Uterus (tissue), 4 donors: ENCODE data around the gene ZNF516. TPM values are rescaled to one million over a fixed set of nuclear protein-coding genes. Genes with fewer than 3 reads are reported as not detected.

Source experiments
- DNase-seq, 2 donors: peaks; one replicate each; pipeline ENCODE4 v3.0.0-alpha.2; 2019 to 2020
- H3K27ac ChIP-seq, 2 donors: fragments of 200-600 bp; sonication (generic); 1 replicate in 1 of 2; 2 replicates in 1 of 2; pipeline ENCODE4 v1.5.1; 2016 to 2018
- H3K27me3 ChIP-seq, 2 donors: fragments of 200-600 bp; sonication (generic); one replicate each; pipeline ENCODE4 v1.5.1; 2018 to 2019; ENCODE audit warnings: control low read depth in 1 of 2
- H3K36me3 ChIP-seq, 2 donors: fragments of 200-600 bp; sonication (generic); one replicate each; pipeline ENCODE4 v1.5.1; 2019; ENCODE audit warnings: control low read depth in 1 of 2
- H3K4me1 ChIP-seq, 2 donors: fragments of 200-600 bp; sonication (generic); one replicate each; pipeline ENCODE4 v1.5.1; 2018 to 2019; ENCODE audit warnings: control low read depth in 1 of 2
- H3K4me3 ChIP-seq, 2 donors: fragments of 200-600 bp; sonication (generic); 1 replicate in 1 of 2; 2 replicates in 1 of 2; pipeline ENCODE4 v1.5.1; 2018 to 2019; ENCODE audit warnings: mild to moderate bottlenecking in 1 of 2
- H3K9me3 ChIP-seq, 2 donors: fragments of 200-600 bp; sonication (generic); one replicate each; pipeline ENCODE4 v1.5.1; 2019; ENCODE audit warnings: control low read depth in 1 of 2
- POLR2A ChIP-seq, 2 donors: fragments of 450-650 bp; IDR thresholded peaks; one replicate each; pipeline ENCODE4 v1.6.1; 2016; ENCODE audit warnings: antibody characterized with exemption in 2 of 2, mild to moderate bottlenecking in 1 of 2, moderate library complexity in 1 of 2
- intact Hi-C: fragments of 100-400 bp; cut with DNase I; formaldehyde crosslinking; loops from one replicate; pipeline ENCODE4 v1.15.1; 2023; ENCODE audit warnings: low total_unique reads
- total RNA-seq, 4 donors: library from RNA; depleted of rRNA in 3 of 4; stranded (reverse); fragments of >200 nt in 3 of 4; gene quantifications; one replicate each; pipeline versions ENCODE4 v1.1.0 to v1.2.4, GENCODE V29; 2014 to 2023
- TF ChIP-seq, protein P1 (sequence below), 4 experiments: fragments of 200-600 bp in 2 of 4; fragments of 450-650 bp in 2 of 4; sonication (generic) in 2 of 4; IDR thresholded peaks; one replicate each; pipeline ENCODE4 v1.5.1; 2016 to 2019; ENCODE audit warnings: antibody characterized with exemption in 4 of 4, mild to moderate bottlenecking in 2 of 4, moderate library complexity in 1 of 4
- donor health status: DM: yes; HTN: yes; CAD: no.

Gene ZNF516
- total RNA-seq, 4 donors from 2014 or later = 29.4 to 177 (median 65.7) TPM

DNA sequence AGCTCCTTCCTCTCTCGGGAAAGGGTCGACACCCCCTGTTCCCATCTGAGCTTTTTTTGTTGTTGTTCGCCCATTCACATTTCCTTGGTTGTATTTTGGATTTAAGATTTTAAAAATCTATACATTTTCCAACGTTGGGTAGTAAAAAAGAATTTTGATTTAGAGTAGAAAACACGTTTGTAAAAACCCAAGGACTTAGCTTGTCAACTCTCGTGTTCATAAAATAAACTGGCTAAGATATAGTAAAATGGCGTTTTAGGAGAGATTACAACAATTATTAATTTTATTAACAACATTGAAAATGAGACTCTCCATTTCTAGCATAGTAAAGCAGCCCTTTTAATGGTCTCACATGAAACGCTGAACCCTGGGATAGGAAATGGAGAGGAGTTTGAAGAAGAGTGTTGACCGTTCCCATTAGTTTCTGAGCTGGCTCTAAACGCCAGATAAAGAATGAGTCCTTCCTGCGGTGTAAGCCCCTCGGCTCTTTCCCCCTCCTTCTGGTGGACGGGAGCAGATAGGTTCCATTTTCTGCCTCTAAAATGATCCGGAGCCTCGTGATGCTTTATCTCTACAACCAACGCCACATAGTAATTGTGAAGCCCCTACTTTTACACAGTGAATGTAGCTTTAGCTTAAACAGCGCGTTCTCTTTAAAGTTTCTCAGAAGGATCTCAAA lies 24.0 kb upstream of the ZNF516 start:
- Histone ChIP-seq H3K36me3 (no peaks in the 10 kb centered on the region), H3K9me3 (no peaks in the 10 kb centered on the region), H3K4me1 (peaks cover 0 to 3% of the 10 kb centered on the region in 2 donors), H3K27ac (peak overlapping the region; percentile 86 to 97), H3K27me3 (no peaks in the 10 kb centered on the region), H3K4me3 (peak overlapping the region; percentile 26 to 31)
- TF ChIP-seq, protein P1, sequence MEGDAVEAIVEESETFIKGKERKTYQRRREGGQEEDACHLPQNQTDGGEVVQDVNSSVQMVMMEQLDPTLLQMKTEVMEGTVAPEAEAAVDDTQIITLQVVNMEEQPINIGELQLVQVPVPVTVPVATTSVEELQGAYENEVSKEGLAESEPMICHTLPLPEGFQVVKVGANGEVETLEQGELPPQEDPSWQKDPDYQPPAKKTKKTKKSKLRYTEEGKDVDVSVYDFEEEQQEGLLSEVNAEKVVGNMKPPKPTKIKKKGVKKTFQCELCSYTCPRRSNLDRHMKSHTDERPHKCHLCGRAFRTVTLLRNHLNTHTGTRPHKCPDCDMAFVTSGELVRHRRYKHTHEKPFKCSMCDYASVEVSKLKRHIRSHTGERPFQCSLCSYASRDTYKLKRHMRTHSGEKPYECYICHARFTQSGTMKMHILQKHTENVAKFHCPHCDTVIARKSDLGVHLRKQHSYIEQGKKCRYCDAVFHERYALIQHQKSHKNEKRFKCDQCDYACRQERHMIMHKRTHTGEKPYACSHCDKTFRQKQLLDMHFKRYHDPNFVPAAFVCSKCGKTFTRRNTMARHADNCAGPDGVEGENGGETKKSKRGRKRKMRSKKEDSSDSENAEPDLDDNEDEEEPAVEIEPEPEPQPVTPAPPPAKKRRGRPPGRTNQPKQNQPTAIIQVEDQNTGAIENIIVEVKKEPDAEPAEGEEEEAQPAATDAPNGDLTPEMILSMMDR (IDR thresholded peaks at IDR 0.05) = peak in 1 of 4 experiments; percentile 8
- TF ChIP-seq POLR2A (IDR thresholded peaks at IDR 0.05) = peak in 1 of 2 donors; percentile 17
- peak in 1 of 2 donors; percentile 57 for DNase-seq
- intact Hi-C loops = no loop called here

DNA sequence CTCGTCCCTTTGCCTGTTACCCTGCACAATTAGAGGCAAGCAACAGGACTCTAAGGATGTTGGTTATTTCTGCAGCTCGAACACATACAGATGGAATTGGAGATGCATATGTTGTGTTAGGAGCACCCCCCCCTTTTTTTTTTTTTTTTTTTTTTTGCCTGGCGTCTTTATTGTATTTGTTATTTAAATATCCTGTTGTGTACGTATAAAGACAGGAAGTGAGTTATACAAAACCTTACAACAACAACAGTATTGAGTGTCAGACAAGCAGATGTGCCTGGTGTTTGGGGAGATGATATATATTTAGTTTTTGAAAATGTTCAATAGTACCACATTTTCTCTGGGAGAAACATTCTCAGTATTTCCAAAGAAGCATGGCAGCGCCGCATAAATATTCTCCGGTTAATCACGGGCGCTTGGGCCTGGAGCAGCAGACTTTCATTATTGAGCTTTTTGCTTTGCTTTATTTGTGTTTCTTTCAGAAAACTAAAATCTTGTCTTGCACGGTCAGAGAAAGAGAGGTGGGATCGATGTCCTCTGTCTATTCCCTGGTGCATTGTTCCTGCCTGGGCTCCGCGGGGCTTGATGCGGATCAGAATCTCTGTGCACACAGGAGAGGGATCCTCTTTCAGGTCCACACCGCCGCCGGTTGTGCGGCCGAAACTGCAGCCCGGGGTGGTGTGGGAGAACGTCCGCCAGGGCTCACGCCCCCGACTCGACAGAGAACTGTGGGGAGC lies 23.2 kb upstream of the ZNF516 start:
- DNase-seq = peak; percentile 71 to 72
- H3K27ac ChIP-seq = peak overlapping the region; percentile 86 to 97
- TF ChIP-seq, protein P1 (IDR thresholded peaks at IDR 0.05) = peak in 1 of 4 experiments; percentile 17
- TF ChIP-seq POLR2A (IDR thresholded peaks at IDR 0.05) = no peak

DNA sequence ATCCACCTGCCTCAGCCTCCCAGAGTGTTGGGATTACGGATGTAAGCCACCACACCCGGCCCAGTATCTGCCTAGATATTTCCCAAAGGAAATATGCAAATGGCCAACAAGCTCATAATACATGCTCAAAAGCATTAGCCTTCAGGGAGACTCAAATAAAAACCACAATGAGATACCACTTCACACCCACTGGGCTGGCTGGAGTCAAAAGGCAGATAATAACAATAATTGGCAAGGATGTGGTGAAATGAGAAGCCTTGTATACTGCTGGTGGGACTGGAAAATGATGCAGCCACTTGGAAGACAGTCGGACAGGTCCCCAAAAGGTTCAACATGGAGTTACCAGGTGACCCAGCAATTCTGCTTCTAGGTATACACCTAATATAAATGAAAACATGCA lies 20.5 kb upstream of the ZNF516 start:
- no peak overlapping the region for H3K4me3 ChIP-seq
- peaks cover 0 to 3% of the 10 kb centered on the region in 2 donors for H3K4me1 ChIP-seq
- H3K27ac ChIP-seq = no peak overlapping the region
- H3K27me3 ChIP-seq = no peaks in the 10 kb centered on the region
- H3K9me3 ChIP-seq = no peaks in the 10 kb centered on the region
- intact Hi-C loops = no loop called here
- TF ChIP-seq POLR2A (IDR thresholded peaks at IDR 0.05) = no peak
- TF ChIP-seq, protein P1 (IDR thresholded peaks at IDR 0.05) = no peak
- DNase-seq = no peak
- no peaks in the 10 kb centered on the region for H3K36me3 ChIP-seq

More for the DNA sequence above, 23.2 kb upstream of the ZNF516 start:
- Histone ChIP-seq H3K4me1 (peaks cover 0 to 3% of the 10 kb centered on the region in 2 donors), H3K36me3 (no peaks in the 10 kb centered on the region), H3K27me3 (no peaks in the 10 kb centered on the region), H3K4me3 (peak overlapping the region; percentile 26 to 31), H3K9me3 (no peaks in the 10 kb centered on the region)
- intact Hi-C loops = no loop called here

DNA sequence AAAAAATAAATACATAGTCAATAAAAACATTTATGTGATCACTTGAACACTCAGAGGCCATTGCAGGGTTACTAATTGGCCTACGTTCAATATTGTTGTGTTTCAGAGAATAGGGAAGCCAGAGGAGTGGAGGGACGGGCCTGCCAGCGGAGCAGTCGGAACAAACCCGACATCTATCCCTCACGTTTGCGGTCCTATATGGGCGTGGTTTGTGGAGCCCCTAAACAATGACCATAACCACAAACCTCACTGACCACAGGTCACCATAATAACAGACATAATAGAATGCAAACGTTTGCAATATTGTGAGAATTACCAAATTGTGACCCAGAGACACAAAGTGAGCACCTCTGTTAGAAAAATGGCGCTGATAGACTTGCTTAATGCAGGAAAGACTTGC lies 19.5 kb upstream of the ZNF516 start:
- TF ChIP-seq POLR2A (IDR thresholded peaks at IDR 0.05) = no peak
- TF ChIP-seq, protein P1 (IDR thresholded peaks at IDR 0.05) = no peak
- no peak overlapping the region for H3K27ac ChIP-seq
- H3K4me3 ChIP-seq = no peak overlapping the region
- no peak for DNase-seq
- H3K9me3 ChIP-seq = no peaks in the 10 kb centered on the region
- no peaks in the 10 kb centered on the region for H3K36me3 ChIP-seq
- H3K27me3 ChIP-seq = no peaks in the 10 kb centered on the region
- intact Hi-C loops = no loop called here
- peaks cover 0 to 3% of the 10 kb centered on the region in 2 donors for H3K4me1 ChIP-seq

DNA sequence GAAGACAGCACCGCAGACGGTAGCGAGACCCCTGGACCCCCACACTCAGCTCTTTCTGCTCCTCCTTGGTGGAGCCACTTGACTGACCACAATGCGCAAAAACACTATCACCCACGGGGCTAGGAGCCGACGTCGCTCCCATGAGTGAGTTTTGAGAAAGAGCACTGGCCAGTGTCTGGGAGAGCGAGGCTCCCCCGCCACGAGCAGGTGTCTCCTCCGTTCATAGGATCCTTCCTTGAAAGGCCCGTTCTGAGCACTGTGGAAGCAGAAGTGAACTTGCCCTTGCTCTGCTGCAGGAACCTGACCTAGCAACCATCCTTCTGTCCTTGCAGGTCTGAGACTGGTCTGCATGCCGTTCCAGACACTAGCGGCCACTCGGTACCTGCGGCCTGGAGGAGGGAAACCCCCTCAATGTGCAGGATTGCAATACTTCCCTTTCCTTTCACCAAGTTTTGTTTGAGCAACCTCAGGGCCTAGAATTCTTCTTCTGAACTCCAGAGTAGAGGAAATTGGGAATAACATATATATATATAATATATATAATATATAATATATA lies 12.9 kb upstream of the ZNF516 start:
- no peaks in the 10 kb centered on the region for H3K4me1 ChIP-seq
- no peak for DNase-seq
- no peaks in the 10 kb centered on the region for H3K27me3 ChIP-seq
- intact Hi-C loops = no loop called here
- H3K9me3 ChIP-seq = no peaks in the 10 kb centered on the region
- TF ChIP-seq, protein P1 (IDR thresholded peaks at IDR 0.05) = no peak
- no peak for TF ChIP-seq POLR2A (IDR thresholded peaks at IDR 0.05)
- no peak overlapping the region for H3K4me3 ChIP-seq
- H3K36me3 ChIP-seq = no peaks in the 10 kb centered on the region
- no peak overlapping the region for H3K27ac ChIP-seq
